Activated CD4-positive, alpha-beta memory T cell treated with anti-CD3 and anti-CD28 coated beads for 36 hours (primary cell): ENCODE results near the gene NPLOC4. TPM values are rescaled to one million over a fixed set of nuclear protein-coding genes. Genes with fewer than 3 reads are reported as not detected.
A peak's percentile ranks its signal among the peaks of the same experiment; 100 is the strongest.

Experiments
- CTCF ChIA-PET: fragments of 350-600 bp; sonication (Branson Sonifier 250); formaldehyde crosslinking; loops from one replicate; lab custom pipeline; 2021; ENCODE audit warnings: antibody characterized with exemption, inconsistent platforms; lab: Charles Lee
- POLR2A ChIA-PET: fragments of 350-600 bp; sonication (Branson Sonifier 250); formaldehyde crosslinking; loops from one replicate; lab custom pipeline; 2021; ENCODE audit warnings: antibody characterized with exemption; lab: Charles Lee
- DNase-seq: peaks from one replicate; pipeline ENCODE4 v3.0.0-alpha.2; 2020
- H3K27ac Mint-ChIP-seq: one replicate; pipeline ENCODE4 v1.8.0; 2021; ENCODE audit warnings: mixed read lengths
- H3K27me3 Mint-ChIP-seq: one replicate; pipeline ENCODE4 v1.8.0; 2021; ENCODE audit warnings: mixed read lengths
- H3K36me3 Mint-ChIP-seq: one replicate; pipeline ENCODE4 v1.8.0; 2021; ENCODE audit warnings: mixed read lengths
- H3K4me1 Mint-ChIP-seq: one replicate; pipeline ENCODE4 v1.8.0; 2021; ENCODE audit warnings: low read depth, mixed read lengths
- H3K4me3 Mint-ChIP-seq: one replicate; pipeline ENCODE4 v1.8.0; 2021; ENCODE audit warnings: mild to moderate bottlenecking, mixed read lengths
- H3K9me3 Mint-ChIP-seq: one replicate; pipeline ENCODE4 v1.8.0; 2021; ENCODE audit warnings: mixed read lengths
- intact Hi-C: fragments of 100-400 bp; cut with micrococcal nuclease; formaldehyde crosslinking; loops from one replicate; pipeline ENCODE4 v1.15.1; 2023
- total RNA-seq, 2 experiments: library from RNA; stranded (reverse); gene quantifications; one replicate each; pipeline ENCODE4 v1.2.3, GENCODE V29; 2021

NPLOC4 gene
- total RNA-seq, 2 experiments from 2014 or later, result 78.4 to 93.2 TPM

DNA sequence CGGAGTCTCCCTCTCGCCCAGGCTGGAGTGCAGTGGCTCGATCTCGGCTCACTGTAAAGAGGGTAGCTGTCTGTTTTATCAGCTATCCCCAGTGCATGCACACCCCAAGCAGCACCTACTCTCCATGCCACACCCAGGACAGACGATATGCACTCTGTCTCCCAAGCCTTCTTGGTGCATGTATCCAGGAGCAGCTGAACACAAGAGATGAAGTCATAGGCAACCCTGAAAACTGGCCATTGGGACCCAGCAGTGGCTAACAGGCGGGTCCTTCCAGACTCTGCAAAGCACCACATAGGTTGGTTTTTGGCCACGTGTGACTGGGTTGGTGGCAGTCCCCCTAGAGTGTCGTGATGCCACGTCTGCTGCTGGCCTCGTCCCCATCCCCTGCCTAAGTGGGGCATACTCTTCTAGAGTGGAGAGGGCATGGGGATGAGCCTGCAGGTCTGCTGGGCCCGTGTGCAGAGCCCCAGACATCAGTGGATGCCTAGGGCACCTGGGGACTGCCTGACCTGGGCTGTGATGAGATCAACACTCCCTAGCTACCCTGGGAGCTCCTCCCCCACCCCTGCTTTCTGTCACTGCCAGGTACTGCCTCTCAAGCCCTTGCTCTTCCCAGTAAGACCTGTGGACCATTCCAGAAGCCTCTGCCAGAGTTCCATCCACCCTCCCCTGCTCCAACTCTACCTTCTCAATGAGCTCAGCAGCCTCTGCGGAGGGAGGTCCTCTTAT is 10.1 kb upstream of the NPLOC4 start:
- Mint-ChIP-seq H3K27ac (no peak overlapping the region), H3K27me3 (peaks cover 24% of the 10 kb centered on the region), H3K4me3 (no peak overlapping the region), H3K4me1 (no peaks in the 10 kb centered on the region), H3K9me3 (no peaks in the 10 kb centered on the region), H3K36me3 (no peaks in the 10 kb centered on the region)
- CTCF ChIA-PET, result interaction anchor here (0.6 to 1.1 kb wide), 2 partner anchors 12 to 535 kb away, joined by 3 to 4 read pairs; no protein-coding TSS in a partner anchor
- intact Hi-C loops, result no loop called here
- POLR2A ChIA-PET, result no interaction called here
- DNase-seq, result no peak

GRCh38 chr17:81644976-81645952 is 8.4 kb upstream of the NPLOC4 start:
- CTCF ChIA-PET, result no interaction called here
- peaks cover 17% of the 10 kb centered on the region for H3K27me3 Mint-ChIP-seq
- H3K27ac Mint-ChIP-seq, result no peak overlapping the region
- H3K36me3 Mint-ChIP-seq, result no peaks in the 10 kb centered on the region
- H3K4me3 Mint-ChIP-seq, result no peak overlapping the region
- intact Hi-C loops, result no loop called here
- DNase-seq, result no peak
- no peaks in the 10 kb centered on the region for H3K9me3 Mint-ChIP-seq
- POLR2A ChIA-PET, result no interaction called here
- H3K4me1 Mint-ChIP-seq, result no peaks in the 10 kb centered on the region

DNA sequence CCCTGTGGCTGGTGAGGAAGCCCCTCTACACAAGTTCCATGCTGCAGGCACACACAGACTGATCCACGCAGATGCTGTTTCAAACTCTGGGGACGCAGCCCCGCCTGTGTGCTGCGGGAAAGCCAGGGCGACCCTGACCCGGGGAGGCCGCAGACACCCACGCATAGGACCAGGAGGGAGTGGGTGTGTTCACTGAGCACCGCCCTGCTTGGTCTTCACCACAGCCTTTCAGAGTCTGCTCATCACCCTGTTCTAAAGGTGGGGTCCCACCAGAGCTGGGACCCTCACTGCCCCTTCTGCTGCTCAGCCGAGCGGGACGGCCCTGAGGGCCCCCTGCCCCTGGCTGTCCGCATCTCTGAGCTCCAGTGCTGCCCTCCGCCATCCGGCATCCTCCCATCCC is 7.6 kb upstream of the NPLOC4 start:
- no peak for DNase-seq
- POLR2A ChIA-PET, result no interaction called here
- H3K4me3 Mint-ChIP-seq, result no peak overlapping the region
- H3K4me1 Mint-ChIP-seq, result no peaks in the 10 kb centered on the region
- CTCF ChIA-PET, result no interaction called here
- H3K36me3 Mint-ChIP-seq, result no peaks in the 10 kb centered on the region
- intact Hi-C loops, result no loop called here
- no peaks in the 10 kb centered on the region for H3K9me3 Mint-ChIP-seq
- no peak overlapping the region for H3K27ac Mint-ChIP-seq
- H3K27me3 Mint-ChIP-seq, result peaks cover 14% of the 10 kb centered on the region

GRCh38 chr17:81641825-81642489 is 5.0 kb upstream of the NPLOC4 start:
- H3K4me3 Mint-ChIP-seq, result no peak overlapping the region
- H3K4me1 Mint-ChIP-seq, result peaks cover 2% of the 10 kb centered on the region

GRCh38 chr17:81640011-81640410 is 3.1 kb upstream of the NPLOC4 start:
- intact Hi-C loops, result no loop called here
- peaks cover 13% of the 10 kb centered on the region for H3K4me1 Mint-ChIP-seq
- no peaks in the 10 kb centered on the region for H3K27me3 Mint-ChIP-seq
- H3K27ac Mint-ChIP-seq, result no peak overlapping the region
- H3K9me3 Mint-ChIP-seq, result no peaks in the 10 kb centered on the region
- no peak overlapping the region for H3K4me3 Mint-ChIP-seq
- H3K36me3 Mint-ChIP-seq, result peaks cover 3% of the 10 kb centered on the region
- no peak for DNase-seq
- CTCF ChIA-PET, result no interaction called here
- POLR2A ChIA-PET, result no interaction called here

More at GRCh38 chr17:81641825-81642489, 5.0 kb upstream of the NPLOC4 start:
- CTCF ChIA-PET, result no interaction called here
- intact Hi-C loops, result no loop called here
- H3K27me3 Mint-ChIP-seq, result no peaks in the 10 kb centered on the region
- no peaks in the 10 kb centered on the region for H3K9me3 Mint-ChIP-seq
- POLR2A ChIA-PET, result no interaction called here
- DNase-seq, result no peak
- no peaks in the 10 kb centered on the region for H3K36me3 Mint-ChIP-seq
- no peak overlapping the region for H3K27ac Mint-ChIP-seq

DNA sequence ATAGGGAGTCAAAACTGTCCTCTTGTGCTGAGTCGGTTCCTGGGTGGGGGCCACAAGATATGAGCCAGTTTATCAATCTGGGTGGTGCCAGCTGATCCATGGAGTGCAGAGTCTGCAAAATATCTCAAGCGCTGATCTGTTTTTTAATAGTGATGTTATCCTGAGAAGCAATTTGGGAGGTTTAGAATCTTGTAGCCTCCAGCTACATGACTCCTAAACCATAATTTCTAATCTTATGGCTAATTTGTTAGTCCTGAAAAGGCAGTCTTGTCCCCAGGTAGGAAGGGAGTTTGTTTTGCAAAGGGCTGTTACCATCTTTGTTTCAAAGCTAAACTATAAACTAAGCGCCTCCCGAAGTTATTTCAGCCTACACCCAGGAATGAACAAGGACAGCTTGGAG is 1.8 kb upstream of the NPLOC4 start:
- peaks cover 19% of the 10 kb centered on the region for H3K4me1 Mint-ChIP-seq
- ChIA-PET POLR2A (no interaction called here), CTCF (no interaction called here)
- H3K27ac Mint-ChIP-seq, result no peak overlapping the region
- no peaks in the 10 kb centered on the region for H3K27me3 Mint-ChIP-seq
- no peak for DNase-seq
- intact Hi-C loops, result no loop called here
- no peak overlapping the region for H3K4me3 Mint-ChIP-seq
- H3K9me3 Mint-ChIP-seq, result no peaks in the 10 kb centered on the region
- peaks cover 3% of the 10 kb centered on the region for H3K36me3 Mint-ChIP-seq

- peaks cover 6% of the 10 kb centered on the region for H3K36me3 Mint-ChIP-seq
- H3K27me3 Mint-ChIP-seq, result no peaks in the 10 kb centered on the region
- no peaks in the 10 kb centered on the region for H3K9me3 Mint-ChIP-seq
- H3K27ac Mint-ChIP-seq, result peak overlapping the region; percentile 82
- peaks cover 27% of the 10 kb centered on the region for H3K4me1 Mint-ChIP-seq
- DNase-seq, result peak; percentile 19
- peak overlapping the region; percentile 95 for H3K4me3 Mint-ChIP-seq
- ChIA-PET POLR2A (interaction anchor here (0.6 to 1.3 kb wide), 2 partner anchors 47 to 89 kb away, joined by 4 to 5 read pairs; partner anchors contain the start of genes ARL16 and HGS), CTCF (no interaction called here)
- intact Hi-C loops, result loop anchor here (2.0 kb wide), 1 partner anchor 29 kb away; no protein-coding TSS in a partner anchor
Measured at GRCh38 chr17:81635973-81636504, 873 bp downstream of the NPLOC4 start.

DNA sequence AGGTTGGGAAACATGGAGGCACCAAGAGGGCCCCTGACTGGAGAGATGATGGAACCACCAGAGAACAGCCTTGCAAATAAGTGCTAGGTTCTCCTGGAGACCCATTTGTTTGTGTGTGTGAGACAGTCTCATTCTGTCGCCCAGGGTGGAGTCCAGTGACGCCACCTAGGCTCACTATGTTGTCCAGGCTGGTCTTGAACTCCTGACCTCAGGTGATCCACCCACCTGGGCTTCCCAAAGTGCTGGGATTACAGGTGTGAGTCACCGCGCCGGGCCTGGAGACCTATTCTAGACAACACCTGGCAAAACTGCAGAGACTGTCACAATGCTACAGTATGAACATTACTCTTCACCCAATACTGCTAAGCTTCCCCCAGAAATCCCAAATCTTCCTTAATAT is 1.5 kb downstream of the NPLOC4 start:
- H3K36me3 Mint-ChIP-seq, result peaks cover 6% of the 10 kb centered on the region
- peak; percentile 13 for DNase-seq
- intact Hi-C loops, result no loop called here
- ChIA-PET POLR2A (no interaction called here), CTCF (no interaction called here)
- H3K4me3 Mint-ChIP-seq, result peak overlapping the region; percentile 95
- H3K27me3 Mint-ChIP-seq, result no peaks in the 10 kb centered on the region
- peaks cover 27% of the 10 kb centered on the region for H3K4me1 Mint-ChIP-seq
- H3K27ac Mint-ChIP-seq, result peak overlapping the region; percentile 49
- H3K9me3 Mint-ChIP-seq, result no peaks in the 10 kb centered on the region

DNA sequence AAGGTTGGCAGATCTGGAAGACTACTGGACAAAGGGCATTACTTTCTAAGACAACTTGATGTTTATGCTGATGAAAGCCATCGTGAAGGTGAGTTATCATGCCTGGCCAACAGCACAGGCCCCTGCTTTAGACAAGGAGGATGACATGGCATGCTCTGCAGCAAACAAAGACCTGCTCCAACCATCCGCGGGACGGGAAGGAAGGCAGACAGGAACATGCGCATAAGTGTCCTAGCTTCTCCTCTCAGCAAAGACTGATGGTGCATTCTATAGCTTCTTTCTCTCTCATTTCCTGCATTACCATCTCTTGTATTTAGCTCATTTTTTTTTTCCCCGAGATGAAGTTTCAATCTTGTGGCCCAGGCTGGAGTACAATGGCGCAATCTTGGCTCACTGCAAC is 5.4 kb downstream of the NPLOC4 start:
- Mint-ChIP-seq H3K9me3 (no peaks in the 10 kb centered on the region), H3K27me3 (no peaks in the 10 kb centered on the region), H3K36me3 (peaks cover 28% of the 10 kb centered on the region), H3K4me3 (no peak overlapping the region), H3K27ac (peak overlapping the region; percentile 14), H3K4me1 (peaks cover 24% of the 10 kb centered on the region)
- ChIA-PET POLR2A (interaction anchor here (1.3 kb wide), 1 partner anchor 34 kb away, joined by 5 read pairs; no protein-coding TSS in a partner anchor), CTCF (interaction anchor here (1.1 to 1.5 kb wide), 2 partner anchors 17 to 30 kb away, joined by 3 to 12 read pairs; no protein-coding TSS in a partner anchor)
- intact Hi-C loops, result no loop called here
- no peak for DNase-seq

DNA sequence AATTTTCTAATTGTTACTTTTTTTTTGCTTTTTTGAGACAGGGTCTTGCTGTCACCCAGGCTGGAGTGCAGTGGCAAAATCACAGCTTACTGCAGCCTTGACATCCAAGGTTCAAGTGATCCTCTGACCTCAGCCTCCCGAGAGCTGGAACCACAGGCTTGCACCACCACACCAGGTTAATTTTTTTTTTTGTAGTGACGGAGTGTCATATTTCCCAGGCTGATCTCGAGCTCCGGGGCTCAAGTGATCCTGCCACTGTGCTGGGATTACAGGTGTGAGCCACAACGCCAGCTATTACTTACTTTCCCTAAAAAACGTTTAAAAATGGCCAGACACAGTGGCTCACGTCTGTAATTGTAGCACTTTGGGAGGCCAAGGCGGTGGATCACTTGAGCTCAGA is 6.6 kb downstream of the NPLOC4 start:
- Mint-ChIP-seq H3K36me3 (peaks cover 34% of the 10 kb centered on the region), H3K27me3 (no peaks in the 10 kb centered on the region), H3K27ac (no peak overlapping the region), H3K4me3 (no peak overlapping the region), H3K4me1 (peaks cover 14% of the 10 kb centered on the region), H3K9me3 (no peaks in the 10 kb centered on the region)
- ChIA-PET POLR2A (interaction anchor here (0.6 to 0.7 kb wide), 3 partner anchors 17 to 57 kb away, joined by 3 read pairs; no protein-coding TSS in a partner anchor), CTCF (interaction anchor here (1.1 to 1.3 kb wide), 2 partner anchors 15 to 45 kb away, joined by 3 to 4 read pairs; no protein-coding TSS in a partner anchor)
- intact Hi-C loops, result no loop called here
- no peak for DNase-seq

DNA sequence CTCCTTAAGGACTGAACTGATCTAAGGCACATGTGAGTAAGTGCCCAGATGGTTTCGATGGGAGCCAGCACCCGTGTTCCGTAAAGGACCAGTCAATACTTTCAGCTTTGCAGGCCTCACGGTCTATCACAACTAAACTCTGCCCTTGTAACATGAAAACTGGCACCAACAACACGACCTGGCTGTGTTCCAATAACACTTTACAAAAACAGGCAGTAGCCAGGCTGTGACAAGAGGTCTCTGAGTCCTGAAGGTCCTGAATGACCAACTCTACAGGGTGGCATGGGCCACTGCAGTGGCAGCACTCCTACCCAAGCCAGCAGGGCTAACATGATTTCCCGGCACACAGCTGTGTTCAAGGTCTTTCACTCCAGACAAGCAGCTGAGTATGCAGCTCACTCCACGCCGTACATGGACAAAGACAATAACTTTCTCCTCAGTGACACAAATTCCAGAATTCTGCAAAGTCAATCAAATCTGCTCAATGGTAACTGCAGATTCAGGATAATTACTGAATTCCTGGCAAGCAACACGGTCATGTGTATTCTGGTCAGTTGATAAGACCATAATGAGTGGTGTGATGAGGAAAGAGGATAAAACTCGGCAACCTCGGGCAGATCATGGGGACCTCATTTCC is 15.3 kb downstream of the NPLOC4 start:
- H3K4me1 Mint-ChIP-seq, result peaks cover 1% of the 10 kb centered on the region
- ChIA-PET POLR2A (no interaction called here), CTCF (no interaction called here)
- no peaks in the 10 kb centered on the region for H3K27me3 Mint-ChIP-seq
- DNase-seq, result no peak
- peaks cover 46% of the 10 kb centered on the region for H3K36me3 Mint-ChIP-seq
- no peaks in the 10 kb centered on the region for H3K9me3 Mint-ChIP-seq
- no peak overlapping the region for H3K4me3 Mint-ChIP-seq
- H3K27ac Mint-ChIP-seq, result no peak overlapping the region
- intact Hi-C loops, result no loop called here
